ENCODE data around the gene SLC25A27.
A peak's percentile ranks its signal among the peaks of the same experiment; 100 is the strongest.
"Not testable (repeated sequence)": the region's sequence is repeated elsewhere in the genome, so short reads cannot be mapped to it uniquely, and the experiment has no call there.

Gene SLC25A27

GRCh38 chr6:46652603-46653438 lies at the start of gene SLC25A27, which contains the start of gene CYP39A1:
Gene SLC25A27 (plus strand): TSS chr6:46652975. CDS start chr6:46653193, 218 bp downstream.
Gene CYP39A1 (minus strand): TSS chr6:46652818. CDS start chr6:46652582, 236 bp downstream.
- peak; percentile 55 for DNase-seq

- no peak for DNase-seq
These were observed 47.5 kb upstream of the SLC25A27 start for GRCh38 chr6:46605091-46605797.

DNA sequence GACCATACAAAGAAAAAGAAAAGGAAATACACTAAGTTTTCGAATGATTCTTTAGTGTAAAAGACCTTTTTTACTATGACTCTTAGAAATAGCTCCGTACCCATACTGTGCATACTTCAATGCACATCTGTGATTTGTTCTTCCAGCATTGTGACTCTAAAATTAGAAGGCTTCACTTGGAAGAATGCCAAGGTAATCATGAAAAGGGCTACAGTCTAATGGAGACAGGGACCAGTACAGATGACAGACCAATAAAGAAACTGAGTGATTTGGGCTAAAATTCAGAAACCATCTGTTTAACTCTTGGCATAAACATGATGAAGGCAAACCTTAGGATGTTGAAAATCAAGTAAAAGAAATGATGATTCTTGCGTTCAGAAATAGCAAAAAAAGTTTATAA lies 46.4 kb upstream of the SLC25A27 start:
- DNase-seq, result no peak

GRCh38 chr6:46610862-46611553 lies 41.8 kb upstream of the SLC25A27 start:
- no peak for DNase-seq

GRCh38 chr6:46612645-46613044 lies 40.1 kb upstream of the SLC25A27 start:
- no peak for DNase-seq

DNA sequence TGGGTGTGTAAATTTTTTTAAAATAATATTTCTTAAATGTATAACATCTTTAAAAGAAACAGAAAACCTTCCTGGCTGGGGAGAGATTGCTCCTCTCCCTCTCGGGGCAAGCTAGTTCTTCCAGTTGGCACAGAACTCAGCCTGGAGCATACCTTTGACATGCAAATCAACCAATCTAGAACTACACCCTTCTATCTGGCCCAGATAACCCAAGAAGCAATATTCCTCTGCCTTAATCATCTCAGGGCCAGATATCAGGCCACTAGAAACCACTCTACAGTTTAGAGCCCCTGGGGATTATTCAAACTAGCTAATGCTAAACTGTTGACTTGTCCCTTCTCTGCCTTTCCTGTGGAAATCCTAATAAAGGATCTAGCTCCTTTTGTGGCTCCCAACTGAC lies 34.0 kb upstream of the SLC25A27 start:
- no peak for DNase-seq

DNA sequence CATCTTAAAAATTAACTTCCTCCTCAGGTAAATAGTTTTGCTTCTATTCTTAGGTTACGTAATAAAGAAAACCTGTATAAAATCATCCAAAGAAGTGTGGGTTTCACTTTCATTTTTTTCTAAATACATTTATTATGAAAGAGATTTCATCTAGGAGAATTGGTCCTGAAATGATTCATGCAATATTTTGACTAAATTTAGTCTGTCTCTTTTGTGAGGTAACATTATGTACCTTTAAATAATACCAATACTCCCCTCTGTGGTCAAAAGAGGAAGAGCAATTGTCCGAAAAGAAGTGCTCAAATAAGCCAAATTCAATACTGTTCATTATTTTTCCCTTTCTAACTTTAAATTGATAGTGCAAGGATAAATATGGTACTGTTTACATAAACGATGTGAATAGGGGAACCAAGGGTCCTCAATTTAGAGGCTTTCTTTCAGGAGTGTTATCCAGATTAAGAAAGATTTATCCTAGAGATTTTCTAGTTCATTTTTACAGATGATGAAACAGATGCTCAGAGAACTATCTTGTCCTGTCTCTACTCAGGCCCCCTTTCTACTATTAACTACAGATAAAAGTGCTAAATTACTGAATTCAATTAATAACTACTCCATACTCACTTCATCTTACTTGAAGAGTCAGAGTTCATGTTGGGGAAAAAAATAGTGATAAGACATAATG lies 26.4 kb upstream of the SLC25A27 start:
- DNase-seq, result peak; percentile 1

GRCh38 chr6:46626976-46627375 lies 25.8 kb upstream of the SLC25A27 start:
- no peak for DNase-seq

- DNase-seq, result no peak
These were observed 24.3 kb upstream of the SLC25A27 start for GRCh38 chr6:46628498-46628897.

- DNase-seq, result no peak
These were observed 23.8 kb upstream of the SLC25A27 start for GRCh38 chr6:46628976-46629375.

GRCh38 chr6:46629691-46630090 lies 23.1 kb upstream of the SLC25A27 start:
- no peak for DNase-seq

GRCh38 chr6:46632053-46632452 lies 20.7 kb upstream of the SLC25A27 start:
- DNase-seq, result no peak

DNA sequence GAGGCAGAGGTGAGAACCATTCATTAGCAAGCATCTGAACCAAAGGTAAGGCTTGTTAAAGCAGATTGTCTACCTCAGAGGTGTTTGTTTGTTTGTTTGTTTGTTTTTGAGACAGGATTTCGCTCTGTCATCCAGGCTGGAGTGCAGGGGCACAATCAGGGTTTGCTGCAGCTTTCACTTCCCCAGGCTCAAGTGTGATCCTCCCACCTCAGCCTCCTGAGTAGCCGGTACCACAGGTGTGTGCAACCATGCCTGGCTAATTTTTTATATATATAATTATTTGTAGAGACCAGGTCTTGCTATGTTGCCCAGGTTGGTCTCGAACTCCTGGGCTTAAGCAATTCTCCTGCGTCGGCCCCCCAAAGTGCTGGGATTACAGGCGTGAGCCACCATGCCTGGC lies 17.3 kb upstream of the SLC25A27 start:
- no peak for DNase-seq

DNA sequence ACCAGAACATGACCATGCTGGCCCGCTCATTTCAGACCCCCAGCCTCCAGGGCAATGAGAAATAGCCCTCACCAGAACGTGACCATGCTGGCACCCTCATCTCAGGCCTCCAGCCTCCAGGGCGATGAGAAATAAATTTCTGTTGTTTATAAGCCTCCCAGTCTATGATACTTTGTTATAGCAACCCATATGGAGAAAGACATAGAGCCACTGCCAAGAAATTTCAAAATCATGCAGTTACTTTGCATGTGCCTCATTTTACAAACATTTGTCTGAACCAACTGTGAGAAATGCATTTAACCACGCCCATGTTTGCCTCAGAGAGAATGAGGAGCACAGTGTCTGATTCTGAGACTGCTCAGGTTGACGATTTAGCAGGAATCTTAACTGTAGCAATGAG lies 15.6 kb upstream of the SLC25A27 start:
- DNase-seq, result no peak

DNA sequence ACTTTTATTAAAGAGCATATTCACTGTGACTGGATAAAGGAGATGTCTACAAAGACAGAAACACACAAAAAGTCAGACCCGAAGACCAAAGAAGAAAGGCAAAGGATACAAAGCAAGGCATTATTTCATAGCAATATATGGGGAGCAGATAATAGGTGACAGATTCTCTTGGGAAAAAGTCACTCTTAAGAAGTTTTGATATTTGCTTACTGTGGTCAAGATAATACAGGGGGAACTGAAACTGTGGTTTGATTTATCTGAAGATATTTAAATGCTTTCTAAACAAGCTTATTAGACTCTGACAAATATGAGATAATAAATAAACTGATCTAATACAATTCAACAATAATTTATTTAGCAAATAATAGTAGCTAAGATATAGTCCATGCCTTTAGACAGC lies 14.8 kb upstream of the SLC25A27 start:
- DNase-seq, result no peak

DNA sequence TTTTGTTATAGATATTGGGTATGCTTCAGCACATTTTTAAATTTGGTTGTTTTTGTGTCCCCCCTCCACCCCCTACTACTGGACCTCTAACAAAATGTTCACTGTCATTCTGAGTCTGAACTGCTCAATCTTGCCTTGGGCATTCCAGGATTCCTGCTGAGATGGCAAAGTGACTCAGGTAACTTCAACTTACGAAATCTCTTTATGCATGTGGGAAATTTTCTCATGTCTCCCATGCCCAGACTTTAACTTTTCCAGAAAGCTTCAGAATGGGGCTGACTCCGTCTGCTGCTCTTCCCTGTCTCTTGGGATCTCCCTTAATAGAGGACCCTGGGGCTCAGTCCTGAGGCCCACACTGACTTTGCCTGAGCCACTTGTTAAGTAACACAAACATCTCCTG lies 14.1 kb upstream of the SLC25A27 start:
- no peak for DNase-seq

- no peak for DNase-seq
These were observed 9.6 kb upstream of the SLC25A27 start for GRCh38 chr6:46642928-46643751.

- no peak for DNase-seq
These were observed 7.5 kb upstream of the SLC25A27 start for GRCh38 chr6:46645265-46645664.

DNA sequence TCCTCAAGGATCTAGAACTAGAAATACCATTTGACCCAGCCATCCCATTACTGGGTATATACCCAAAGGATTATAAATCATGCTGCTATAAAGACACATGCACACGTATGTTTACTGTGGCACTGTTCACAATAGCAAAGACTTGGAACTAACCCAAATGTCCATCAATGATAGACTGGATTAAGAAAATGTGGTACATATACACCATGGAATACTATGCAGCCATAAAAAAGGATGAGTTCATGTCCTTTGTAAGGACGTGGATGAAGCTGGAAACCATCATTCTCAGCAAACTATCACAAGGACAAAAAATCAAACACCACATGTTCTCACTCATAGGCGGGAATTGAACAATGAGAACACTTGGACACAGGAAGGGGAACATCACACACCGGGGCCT lies 4.7 kb upstream of the SLC25A27 start:
- not testable (repeated sequence) for DNase-seq

DNA sequence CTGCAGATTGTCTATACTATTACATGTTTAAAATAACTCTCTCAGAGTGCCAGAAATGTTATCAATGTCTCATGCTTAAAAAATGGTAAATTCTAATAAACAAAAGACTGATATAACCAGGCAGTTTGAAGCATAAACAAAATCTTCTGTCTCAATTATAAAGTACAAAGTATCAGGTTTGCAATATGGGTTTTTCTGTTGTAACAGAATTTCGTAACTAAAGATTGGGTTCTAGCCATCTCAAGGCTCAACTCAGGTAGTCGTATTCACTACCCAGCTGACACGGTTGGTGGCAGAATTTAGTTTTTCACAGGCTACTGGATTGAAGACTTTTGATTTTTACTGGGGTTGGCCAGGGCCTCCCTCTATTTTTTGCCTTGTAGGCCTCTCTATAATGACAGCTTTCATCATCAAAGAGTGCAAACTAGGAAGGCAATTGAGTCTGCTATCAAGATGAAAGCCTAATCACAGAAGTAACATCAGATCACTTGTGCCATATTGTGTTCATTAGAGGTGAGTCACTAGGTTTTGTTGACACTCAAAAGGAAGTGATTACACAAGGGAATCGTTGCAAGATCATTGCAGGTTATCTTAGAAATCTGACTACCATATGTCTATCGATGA lies 3.8 kb upstream of the SLC25A27 start:
- no peak for DNase-seq

DNA sequence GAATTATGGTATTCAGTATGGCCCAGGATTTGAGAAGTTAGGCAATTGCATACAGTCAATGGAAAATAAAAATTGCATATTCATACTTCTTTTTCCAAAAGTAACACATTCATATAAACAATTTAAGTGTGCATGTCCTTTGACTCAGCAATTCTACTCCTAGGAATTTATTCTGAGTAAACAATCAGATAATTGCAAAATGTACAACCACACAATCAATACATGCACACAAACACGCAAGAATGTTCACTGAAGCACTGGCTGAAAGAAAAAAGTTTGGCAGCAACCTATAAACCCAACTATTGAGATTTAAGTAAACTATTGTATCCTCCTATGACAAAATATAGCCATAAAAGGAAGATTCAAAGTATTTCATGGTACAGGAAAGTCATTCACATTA lies 1.8 kb upstream of the SLC25A27 start:
- DNase-seq, result no peak

DNA sequence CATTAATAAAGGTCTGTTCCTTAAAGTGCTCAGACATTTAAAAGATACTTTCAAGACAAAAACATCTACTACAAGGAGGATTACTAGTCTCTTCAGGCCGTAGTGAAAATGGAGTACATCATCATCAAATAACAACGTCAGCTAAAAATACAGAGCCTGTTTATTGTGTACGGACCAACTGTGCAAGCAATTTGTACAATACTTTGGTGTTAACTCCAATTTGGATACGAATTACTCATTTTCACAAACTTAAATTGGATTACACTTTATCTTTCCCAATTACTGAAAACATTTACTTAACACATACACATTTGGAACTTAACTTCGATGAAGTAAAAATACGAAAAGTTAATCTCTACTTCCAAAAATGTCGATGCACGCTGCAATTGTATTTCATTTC lies 959 bp upstream of the SLC25A27 start:
- DNase-seq, result no peak
